Fibroblast of villous mesenchyme (primary cell): ENCODE measurements around the gene PTPRN2. TPM values are rescaled to one million over a fixed set of nuclear protein-coding genes. Genes with fewer than 3 reads are reported as not detected.

Experiments
- DNase-seq: peaks from one replicate; pipeline ENCODE4 v3.0.0-alpha.2; 2010; ENCODE audit warnings: low read depth
- H3K4me3 ChIP-seq: 2 replicates; pipeline ENCODE4 v1.5.1; 2011; ENCODE audit warnings: low read depth, mild to moderate bottlenecking, low read length
- total RNA-seq: library from RNA; depleted of rRNA; stranded (reverse); fragments of >200 nt; gene quantifications from 2 replicates; pipeline ENCODE4 v1.2.3, GENCODE V29; 2012
- TF ChIP-seq, protein P1 (sequence below): IDR thresholded peaks from 2 replicates; pipeline ENCODE4 v1.5.1; 2012; ENCODE audit warnings: low read depth, mild to moderate bottlenecking, low read length; ENCODE audit not compliant: insufficient read depth

PTPRN2 gene
- total RNA-seq, 1 donor = not detected

DNA sequence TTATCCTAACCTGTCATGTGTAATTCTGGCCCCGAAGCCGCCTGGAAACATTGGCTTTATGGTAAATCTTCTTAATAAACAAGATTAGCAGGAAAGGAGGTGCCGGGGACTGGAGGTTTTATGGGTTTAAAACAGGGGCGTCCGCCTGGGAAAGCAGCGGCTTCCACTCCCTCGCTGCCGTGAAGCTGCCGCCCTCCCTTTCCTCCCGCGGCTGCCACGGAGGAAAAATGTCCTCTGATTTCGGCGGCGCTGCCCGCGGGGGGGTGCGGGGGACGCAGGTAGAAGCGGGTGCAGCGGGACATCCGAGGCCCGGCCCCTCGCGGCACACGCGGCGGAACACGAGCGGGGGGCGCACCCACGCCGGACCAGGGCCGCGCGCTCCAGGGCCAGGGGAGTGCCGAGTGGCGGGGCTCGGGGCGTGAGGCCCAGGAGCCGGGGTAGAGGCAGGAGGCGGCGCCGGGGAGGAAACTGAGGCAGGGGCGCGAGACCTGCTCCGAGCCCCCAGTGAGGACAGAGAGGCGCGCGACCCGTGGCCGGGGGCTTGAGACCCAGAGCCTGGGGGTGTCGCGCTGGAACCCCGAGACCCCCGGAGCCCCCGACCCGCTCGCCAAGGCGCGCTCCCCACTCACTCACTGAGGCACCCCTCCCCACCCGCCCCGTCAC is 993 bp downstream of the PTPRN2 start:
- DNase-seq = no peak
- no peak overlapping the region for H3K4me3 ChIP-seq

DNA sequence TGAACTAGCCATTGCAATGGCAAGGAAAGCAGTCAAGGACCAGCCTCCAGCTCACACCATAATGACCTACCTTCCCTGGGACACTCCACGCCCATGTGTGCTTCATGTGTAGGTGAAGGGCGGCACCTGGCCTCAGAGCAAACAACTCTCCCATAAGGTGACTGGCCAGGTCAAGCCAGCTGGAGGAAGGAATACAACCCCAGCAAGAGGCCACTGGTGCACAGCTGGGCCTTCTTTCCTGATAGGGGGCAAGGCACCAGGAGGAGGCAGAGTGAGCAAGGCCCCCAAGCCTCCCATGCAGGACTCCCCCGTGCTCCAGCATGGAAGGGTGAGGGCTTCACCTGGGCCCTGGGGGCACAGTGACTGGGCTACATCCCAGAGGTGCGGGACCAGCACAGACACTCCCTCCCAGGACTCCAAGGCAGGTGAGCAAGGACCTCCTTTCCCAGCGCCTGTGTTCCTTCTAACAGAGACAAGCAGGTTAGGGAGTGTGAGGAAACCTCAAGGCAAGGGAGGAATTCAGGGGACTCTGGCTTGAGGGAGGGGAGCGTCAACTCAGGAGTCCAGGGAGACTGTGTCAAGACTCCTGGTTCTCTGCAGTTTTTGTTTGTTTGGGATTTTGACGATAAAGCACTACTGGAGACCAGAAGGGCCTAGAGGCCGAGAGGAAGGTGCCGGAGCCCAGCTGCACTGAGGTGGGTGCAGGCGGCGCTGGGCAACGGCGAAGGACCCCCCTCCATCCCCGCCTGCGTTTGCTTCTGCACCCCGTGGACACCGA is 1.7 kb downstream of the PTPRN2 start:
- no peak overlapping the region for H3K4me3 ChIP-seq
- no peak for DNase-seq
- TF ChIP-seq, protein P1, sequence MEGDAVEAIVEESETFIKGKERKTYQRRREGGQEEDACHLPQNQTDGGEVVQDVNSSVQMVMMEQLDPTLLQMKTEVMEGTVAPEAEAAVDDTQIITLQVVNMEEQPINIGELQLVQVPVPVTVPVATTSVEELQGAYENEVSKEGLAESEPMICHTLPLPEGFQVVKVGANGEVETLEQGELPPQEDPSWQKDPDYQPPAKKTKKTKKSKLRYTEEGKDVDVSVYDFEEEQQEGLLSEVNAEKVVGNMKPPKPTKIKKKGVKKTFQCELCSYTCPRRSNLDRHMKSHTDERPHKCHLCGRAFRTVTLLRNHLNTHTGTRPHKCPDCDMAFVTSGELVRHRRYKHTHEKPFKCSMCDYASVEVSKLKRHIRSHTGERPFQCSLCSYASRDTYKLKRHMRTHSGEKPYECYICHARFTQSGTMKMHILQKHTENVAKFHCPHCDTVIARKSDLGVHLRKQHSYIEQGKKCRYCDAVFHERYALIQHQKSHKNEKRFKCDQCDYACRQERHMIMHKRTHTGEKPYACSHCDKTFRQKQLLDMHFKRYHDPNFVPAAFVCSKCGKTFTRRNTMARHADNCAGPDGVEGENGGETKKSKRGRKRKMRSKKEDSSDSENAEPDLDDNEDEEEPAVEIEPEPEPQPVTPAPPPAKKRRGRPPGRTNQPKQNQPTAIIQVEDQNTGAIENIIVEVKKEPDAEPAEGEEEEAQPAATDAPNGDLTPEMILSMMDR = no peak

More for the DNA sequence above, 993 bp downstream of the PTPRN2 start:
- TF ChIP-seq, protein P1 = no peak

DNA sequence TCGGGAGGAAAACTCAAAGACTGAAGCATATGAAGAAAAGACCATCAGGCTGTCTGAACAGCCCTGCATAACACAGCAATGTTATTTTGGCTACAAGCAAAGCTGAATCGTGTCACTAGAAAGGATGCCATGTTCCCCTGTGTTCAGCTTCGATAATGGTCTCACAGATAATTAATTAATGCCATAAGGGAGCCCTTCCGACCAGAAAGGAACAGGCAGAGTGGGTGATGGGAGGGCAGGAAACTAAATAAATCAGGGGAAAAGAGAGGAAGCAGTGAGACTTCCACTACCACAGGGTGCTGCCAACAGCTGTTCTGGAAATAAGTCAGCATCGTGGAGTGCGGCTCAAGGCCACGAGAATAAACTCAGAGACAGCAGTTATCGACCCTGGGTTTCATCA is 3.2 kb downstream of the PTPRN2 start:
- DNase-seq = no peak
- TF ChIP-seq, protein P1 = no peak
- H3K4me3 ChIP-seq = no peak overlapping the region

DNA sequence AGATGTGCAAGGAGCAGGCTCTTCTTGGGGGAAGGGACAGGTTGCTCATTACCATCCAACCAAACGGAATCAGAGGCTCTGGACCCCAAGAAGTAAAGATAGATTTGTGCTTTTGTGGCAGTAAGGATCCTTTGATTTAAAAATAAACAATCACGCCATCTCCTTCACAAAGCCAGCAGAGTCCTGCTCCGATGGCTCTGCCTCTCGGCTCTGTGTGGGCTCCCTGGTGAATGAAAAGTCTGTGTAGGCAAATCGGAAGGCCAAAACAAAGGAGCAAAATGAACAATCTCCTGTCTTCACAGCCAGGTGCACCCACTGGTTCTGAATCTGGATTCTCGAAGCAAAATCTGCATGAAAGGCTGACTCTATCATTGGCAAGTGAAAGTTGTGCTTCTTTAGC is 3.8 kb downstream of the PTPRN2 start:
- no peak for DNase-seq
- TF ChIP-seq, protein P1 = no peak
- H3K4me3 ChIP-seq = no peak overlapping the region

DNA sequence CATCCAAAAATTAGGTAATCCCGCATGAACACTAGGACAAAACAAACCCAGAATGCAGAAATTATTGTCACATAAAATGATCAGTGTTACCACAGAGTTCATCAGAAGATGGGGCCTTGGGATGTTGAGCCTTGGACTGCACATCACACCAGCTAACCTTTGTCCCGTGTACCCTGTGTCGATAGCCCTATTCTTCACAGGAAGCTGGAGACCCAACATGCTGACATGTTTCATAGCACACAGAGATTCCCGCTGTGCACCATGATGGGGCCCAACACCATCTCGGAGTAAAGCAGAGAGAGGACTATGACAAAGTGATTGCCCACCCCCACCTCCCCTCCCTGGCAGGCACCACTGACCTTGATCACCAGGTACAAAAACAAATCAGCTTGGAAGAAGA is 4.5 kb downstream of the PTPRN2 start:
- TF ChIP-seq, protein P1 = no peak
- no peak for DNase-seq

DNA sequence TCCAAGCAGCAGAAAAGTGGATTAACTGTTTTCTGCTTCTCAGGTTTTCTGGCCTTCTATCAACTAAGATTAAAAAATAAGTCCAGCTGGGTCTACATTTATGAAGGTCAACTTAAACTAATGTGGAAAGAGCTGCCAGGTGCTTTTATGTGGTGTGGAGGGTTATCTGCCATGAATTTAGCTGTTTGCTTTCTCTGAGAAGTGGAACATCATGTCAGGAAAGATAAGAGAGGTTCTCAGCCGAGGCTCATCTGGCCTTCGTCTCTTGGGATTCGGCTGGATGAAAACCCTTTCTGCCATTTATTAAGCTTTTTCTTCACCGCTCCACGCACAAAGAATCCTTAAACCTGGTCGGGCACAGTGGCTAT is 5.5 kb downstream of the PTPRN2 start:
- no peak overlapping the region for H3K4me3 ChIP-seq

More for the DNA sequence above, 4.5 kb downstream of the PTPRN2 start:
- no peak overlapping the region for H3K4me3 ChIP-seq

More for the DNA sequence above, 5.5 kb downstream of the PTPRN2 start:
- TF ChIP-seq, protein P1 = no peak
- no peak for DNase-seq
